H1 (cell line): Measurements from ENCODE around the gene SPTBN4. TPM values are rescaled to one million over a fixed set of nuclear protein-coding genes. Genes with fewer than 3 reads are reported as not detected.

Source experiments
- CTCF ChIA-PET: fragments of 300-600 bp; sonication (Branson Sonifier 250); formaldehyde crosslinking; loops from one replicate; lab custom pipeline; 2021; ENCODE audit not compliant: partially characterized antibody; lab: Charles Lee
- POLR2A ChIA-PET: fragments of 300-600 bp; sonication (Branson Sonifier 250); formaldehyde crosslinking; loops from one replicate; lab custom pipeline; 2021; ENCODE audit warnings: inconsistent platforms; ENCODE audit not compliant: partially characterized antibody; lab: Charles Lee
- DNase-seq, 2 experiments: peaks; one replicate each; pipeline versions ENCODE4 v3.0.0 to v3.0.0-alpha.2; 2010 to 2022; ENCODE audit warnings: low spot score in 2 of 2, low read depth in 1 of 2, mixed read lengths in 1 of 2
- FAIRE-seq: peaks from 2 replicates; lab custom pipeline; 2011; peaks lifted over from hg19 to GRCh38; lab: Jason Lieb, UNC
- H2AFZ ChIP-seq: 2 replicates; pipeline ENCODE4 v1.8.1; 2012; ENCODE audit warnings: low read length, inconsistent platforms
- H2AK5ac ChIP-seq: 2 replicates; pipeline ENCODE4 v1.6.1; 2013; ENCODE audit warnings: low read depth, low read length
- H2BK120ac ChIP-seq: replicated peaks from 2 replicates; pipeline ENCODE3; 2013; ENCODE audit warnings: low read depth, low read length, inconsistent platforms
- H2BK12ac ChIP-seq: 2 replicates; pipeline ENCODE4 v1.6.1; 2013; ENCODE audit warnings: low read depth, low read length
- H2BK15ac ChIP-seq: 2 replicates; pipeline ENCODE4 v1.6.1; 2013; ENCODE audit warnings: low read length
- H2BK20ac ChIP-seq: 2 replicates; pipeline ENCODE4 v1.6.1; 2013; ENCODE audit warnings: low read length
- H2BK5ac ChIP-seq: 2 replicates; pipeline ENCODE4 v1.6.1; 2013; ENCODE audit warnings: low read depth, low read length
- H3K14ac ChIP-seq: 2 replicates; pipeline ENCODE4 v1.6.1; 2013; ENCODE audit warnings: inconsistent platforms; ENCODE audit not compliant: insufficient read length
- H3K18ac ChIP-seq: 2 replicates; pipeline ENCODE4 v1.6.1; 2013; ENCODE audit warnings: low read length; ENCODE audit errors: extremely low read depth
- H3K23ac ChIP-seq: 2 replicates; pipeline ENCODE4 v1.6.1; 2013; ENCODE audit warnings: inconsistent platforms; ENCODE audit not compliant: insufficient read length
- H3K23me2 ChIP-seq: 2 replicates; pipeline ENCODE4 v1.6.1; 2013; ENCODE audit warnings: low read depth, low read length
- H3K27ac ChIP-seq: 2 replicates; pipeline ENCODE4 v1.6.1; 2011; ENCODE audit warnings: low read depth, low read length, inconsistent platforms
- H3K27me3 ChIP-seq, 4 experiments: replicated peaks in 1 of 4; 1 replicate in 1 of 4; 2 replicates in 3 of 4; pipeline versions ENCODE4 v1.6.1 to v1.8.1; 2011 to 2013; ENCODE audit warnings: low read length in 3 of 4, mild to moderate bottlenecking in 3 of 4, inconsistent platforms in 2 of 4, mixed read lengths in 2 of 4, moderate library complexity in 1 of 4; ENCODE audit not compliant: control insufficient read depth in 3 of 4, insufficient read depth in 3 of 4; ENCODE audit errors: extremely low read depth in 1 of 4
- H3K36me3 ChIP-seq, 4 experiments: 2 replicates each; pipeline versions ENCODE4 v1.6.1 to v1.8.1; 2011 to 2013; ENCODE audit warnings: mild to moderate bottlenecking in 4 of 4, low read length in 3 of 4, moderate library complexity in 2 of 4, control low read depth in 1 of 4, inconsistent platforms in 1 of 4; ENCODE audit not compliant: insufficient read depth in 4 of 4, control insufficient read depth in 2 of 4
- H3K4ac ChIP-seq: replicated peaks from 2 replicates; pipeline ENCODE3; 2013; ENCODE audit warnings: low read length, low read depth, mixed read lengths, inconsistent platforms; ENCODE audit not compliant: insufficient read length
- H3K4me1 ChIP-seq, 4 experiments: replicated peaks in 1 of 4; 1 replicate in 1 of 4; 2 replicates in 3 of 4; pipeline versions ENCODE4 v1.6.1 to v1.8.1; 2011 to 2013; ENCODE audit warnings: low read length in 3 of 4, inconsistent platforms in 2 of 4, mixed read lengths in 1 of 4; ENCODE audit not compliant: insufficient read depth in 4 of 4, control insufficient read depth in 3 of 4
- H3K4me2 ChIP-seq, 2 experiments: 2 replicates each; pipeline versions ENCODE4 v1.6.1 to v1.8.1; 2011 to 2013; ENCODE audit warnings: low read depth in 2 of 2, low read length in 2 of 2, control low read depth in 1 of 2, inconsistent platforms in 1 of 2, mild to moderate bottlenecking in 1 of 2; ENCODE audit not compliant: insufficient read depth in 1 of 2
- H3K4me3 ChIP-seq, 4 experiments: fragments of 200-600, 300-600 bp in 1 of 4; sonication (generic), shearing (Covaris generic), sonication (Bioruptor Twin) in 1 of 4; 2 replicates each; pipeline versions ENCODE4 v1.5.1 to v1.8.1; 2011 to 2016; ENCODE audit warnings: low read length in 4 of 4, low read depth in 3 of 4, control low read depth in 2 of 4, inconsistent platforms in 2 of 4, mild to moderate bottlenecking in 2 of 4, mixed read lengths in 1 of 4, moderate library complexity in 1 of 4; ENCODE audit not compliant: insufficient read depth in 2 of 4; ENCODE audit errors: extremely low read depth in 1 of 4
- H3K56ac ChIP-seq: replicated peaks from 2 replicates; pipeline ENCODE3; 2013; ENCODE audit warnings: low read depth, mild to moderate bottlenecking, mixed read lengths, low read length, inconsistent platforms; ENCODE audit not compliant: insufficient read length
- H3K79me1 ChIP-seq: 2 replicates; pipeline ENCODE4 v1.6.1; 2013; ENCODE audit warnings: low read depth, low read length, control low read depth
- H3K79me2 ChIP-seq, 2 experiments: 2 replicates each; pipeline versions ENCODE4 v1.6.1 to v1.8.1; 2012 to 2013; ENCODE audit warnings: low read length in 2 of 2, mild to moderate bottlenecking in 2 of 2, inconsistent platforms in 1 of 2; ENCODE audit not compliant: insufficient read depth in 2 of 2, control insufficient read depth in 1 of 2
- H3K9ac ChIP-seq, 4 experiments: replicated peaks in 1 of 4; 1 replicate in 1 of 4; 2 replicates in 3 of 4; pipeline versions ENCODE4 v1.6.1 to v1.8.1; 2011 to 2013; ENCODE audit warnings: low read depth in 3 of 4, low read length in 3 of 4, control low read depth in 2 of 4, mild to moderate bottlenecking in 2 of 4, moderate library complexity in 2 of 4, inconsistent platforms in 1 of 4; ENCODE audit errors: extremely low read depth in 1 of 4
- H3K9me3 ChIP-seq, 2 experiments: 2 replicates each; pipeline versions ENCODE4 v1.6.1 to v1.8.1; 2012 to 2013; ENCODE audit warnings: mild to moderate bottlenecking in 2 of 2, moderate library complexity in 2 of 2, control low read depth in 1 of 2, inconsistent platforms in 1 of 2, low read depth in 1 of 2, low read length in 1 of 2, mixed read lengths in 1 of 2; ENCODE audit not compliant: insufficient read depth in 2 of 2
- H4K20me1 ChIP-seq, 2 experiments: replicated peaks in 1 of 2; 2 replicates each; pipeline versions ENCODE3 to v1.8.1; 2011 to 2013; ENCODE audit warnings: inconsistent platforms in 2 of 2, low read length in 2 of 2, mild to moderate bottlenecking in 1 of 2; ENCODE audit not compliant: insufficient read depth in 2 of 2, control insufficient read depth in 1 of 2
- H4K5ac ChIP-seq: 2 replicates; pipeline ENCODE4 v1.6.1; 2013; ENCODE audit warnings: low read length, low read depth, mixed read lengths, inconsistent platforms; ENCODE audit not compliant: insufficient read length
- H4K8ac ChIP-seq: 2 replicates; pipeline ENCODE4 v1.8.0; 2013; ENCODE audit warnings: mild to moderate bottlenecking, moderate library complexity, low read length, inconsistent platforms; ENCODE audit not compliant: insufficient read depth; ENCODE audit errors: extremely low read depth
- H4K91ac ChIP-seq: replicated peaks from 2 replicates; pipeline ENCODE3; 2013; ENCODE audit warnings: low read length, mixed read lengths, inconsistent platforms; ENCODE audit not compliant: insufficient read length
- ASH2L ChIP-seq: fragments of 200-600, 300-600 bp; sonication (generic); IDR thresholded peaks from one replicate; pipeline ENCODE4 v1.7.1; 2017; ENCODE audit warnings: low read length
- CHD1 ChIP-seq: IDR thresholded peaks from 2 replicates; pipeline ENCODE4 v1.6.1; 2012; ENCODE audit warnings: low read depth, low read length, improper control_type of control experiment
- KDM4A ChIP-seq: IDR thresholded peaks from one replicate; pipeline ENCODE4 v1.7.1; 2012; ENCODE audit warnings: low read depth, mild to moderate bottlenecking, moderate library complexity, low read length, inconsistent platforms; ENCODE audit not compliant: severe bottlenecking
- PHF8 ChIP-seq: fragments of 200-600 bp; sonication (generic); conservative IDR thresholded peaks from 2 replicates; pipeline ENCODE4 v1.7.1; 2012; ENCODE audit warnings: low read depth, mild to moderate bottlenecking, inconsistent platforms, low read length, moderate library complexity
- SRF ChIP-seq: IDR thresholded peaks from 2 replicates; pipeline ENCODE4 v1.6.1; 2011; ENCODE audit warnings: mild to moderate bottlenecking, low read depth, low read length, moderate library complexity
- TBP ChIP-seq: IDR thresholded peaks from 2 replicates; pipeline ENCODE4 v1.6.1; 2011; ENCODE audit warnings: low read depth, low read length, improper control_type of control experiment
- TCF12 ChIP-seq: IDR thresholded peaks from 2 replicates; pipeline ENCODE4 v1.6.1; 2011; ENCODE audit warnings: low read depth, mild to moderate bottlenecking, low read length
- WGBS, 2 experiments: shearing (Covaris generic) in 1 of 2; methylation state at CpG; one replicate each; pipeline versions ENCODE4 v1.1.6 to v1.1.7; 2013 to 2015; ENCODE audit warnings: low lambda C conversion rate in 2 of 2, mixed read lengths in 2 of 2, inconsistent platforms in 1 of 2, low coverage in 1 of 2, missing lambda C conversion rate in 1 of 2; ENCODE audit not compliant: insufficient replicate concordance in 2 of 2, insufficient coverage in 1 of 2, insufficient read length in 1 of 2; ENCODE audit errors: extremely low coverage in 1 of 2, missing lambda C conversion rate in 1 of 2; 5-methylcytosine and 5-hydroxymethylcytosine counted together
- polyA plus RNA-seq, 7 experiments: library from polyadenylated mRNA; depleted of rRNA in 3 of 7; stranded (reverse) in 5 of 7; unstranded in 2 of 7; fragments of >200 nt in 5 of 7; fragments of 200-250 nt in 2 of 7; gene quantifications; 1 replicate in 5 of 7; 2 replicates in 1 of 7; 4 replicates in 1 of 7; pipeline versions ENCODE4 v1.2.1 to v1.2.3, GENCODE V29; 2011 to 2013; ENCODE audit warnings: missing spikeins in 2 of 7, mixed read lengths in 2 of 7
- total RNA-seq: library from RNA; stranded (reverse); fragmentation: NEBNext Ultra II Directional; extraction: Animal tissue kit (Norgen Biotek cat#: 25700); gene quantifications from 2 replicates; pipeline ENCODE4 v1.2.1, GENCODE V29; 2021

SPTBN4 gene
- total and polyA plus RNA-seq, 2 of the 8 experiments (the other 6 are each of a cell fraction or from before 2014, with no cell fraction given), result 1.9 to 3.0 TPM

GRCh38 chr19:40489882-40490230 lies 23.1 kb downstream of the SPTBN4 start:
- Histone ChIP-seq H3K4me3 (no peak overlapping the region), H2AFZ (no peak overlapping the region)
- CTCF ChIA-PET, result interaction anchor here (1.4 to 2.3 kb wide), 4 partner anchors 11 to 61 kb away, joined by 4 to 11 read pairs (median 6); no protein-coding TSS in a partner anchor

More at GRCh38 chr19:40489882-40490230, 23.1 kb downstream of the SPTBN4 start:
- H3K4me1 ChIP-seq, result peaks cover 0 to 5% (median 0%) of the 10 kb centered on the region in 4 experiments; a peak in 1 of 7 replicates
- H4K20me1 ChIP-seq, result no peaks in the 10 kb centered on the region
- TF ChIP-seq CHD1 (no peak), TCF12 (no peak), SRF (no peak), KDM4A (no peak), TBP (no peak), ASH2L (no peak), PHF8 (no peak)
- DNase-seq (no peak), FAIRE-seq (no peak)
- H4K91ac ChIP-seq, result no peak overlapping the region
- no peaks in the 10 kb centered on the region for H3K79me2 ChIP-seq
- no peak overlapping the region; the same call in 1 of the 2 replicates for H4K8ac ChIP-seq
- H3K14ac ChIP-seq, result no peak overlapping the region
- H2BK12ac ChIP-seq, result 0 out of 2 replicates have a peak overlapping the region, but pooled peaks have one; percentile 68
- POLR2A ChIA-PET, result no interaction called here
- H3K18ac ChIP-seq, result no peak overlapping the region
- H3K23ac ChIP-seq, result no peak overlapping the region
- H3K36me3 ChIP-seq, result no peaks in the 10 kb centered on the region
- no peak overlapping the region for H3K9ac ChIP-seq
- no peaks in the 10 kb centered on the region for H3K79me1 ChIP-seq
- H2BK15ac ChIP-seq, result no peak overlapping the region
- H3K27me3 ChIP-seq, result peaks cover 0 to 3% (median 1%) of the 10 kb centered on the region in 4 experiments; a peak in 3 of 7 replicates
- H2BK20ac ChIP-seq, result no peak overlapping the region
- H2BK120ac ChIP-seq, result no peak overlapping the region
- H4K5ac ChIP-seq, result no peak overlapping the region
- no peak overlapping the region for H2AK5ac ChIP-seq
- no peak overlapping the region for H3K4ac ChIP-seq
- no peak overlapping the region for H3K4me2 ChIP-seq
- no peak overlapping the region; the same call in 1 of the 2 replicates for H2BK5ac ChIP-seq
- no peak overlapping the region for H3K27ac ChIP-seq
- 0 out of 4 replicates have a peak, but pooled peaks cover 0 to 2% of the 10 kb centered on the region in 2 experiments for H3K9me3 ChIP-seq
- WGBS, 2 experiments, result 91% methylated on average over 25 of the region's 25 CpGs; no CpG with 5 or more reads in 1 of the 2 experiments
- no peak overlapping the region for H3K56ac ChIP-seq
- H3K23me2 ChIP-seq, result peaks cover 1% of the 10 kb centered on the region; the same call in 1 of the 2 replicates
